HG03521 (cell line): ENCODE data around the gene MLN.

Experiments
- ATAC-seq: cut with Tn5 transposase; IDR thresholded peaks from one replicate; pipeline ENCODE4 v1.9.1; 2021; ENCODE audit warnings: mild to moderate bottlenecking, moderate library complexity; ENCODE audit not compliant: unreplicated experiment

Gene MLN, protein sequence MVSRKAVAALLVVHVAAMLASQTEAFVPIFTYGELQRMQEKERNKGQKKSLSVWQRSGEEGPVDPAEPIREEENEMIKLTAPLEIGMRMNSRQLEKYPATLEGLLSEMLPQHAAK

GRCh38 chr6:33803571-33804053 lies at the start of gene MLN:
MLN (minus strand) TSS chr6:33804003; CDS start chr6:33801163, 2,840 bp downstream.
- no peak for ATAC-seq

GRCh38 chr6:33853026-33853425 lies 49.2 kb upstream of the MLN start:
- no peak for ATAC-seq

DNA sequence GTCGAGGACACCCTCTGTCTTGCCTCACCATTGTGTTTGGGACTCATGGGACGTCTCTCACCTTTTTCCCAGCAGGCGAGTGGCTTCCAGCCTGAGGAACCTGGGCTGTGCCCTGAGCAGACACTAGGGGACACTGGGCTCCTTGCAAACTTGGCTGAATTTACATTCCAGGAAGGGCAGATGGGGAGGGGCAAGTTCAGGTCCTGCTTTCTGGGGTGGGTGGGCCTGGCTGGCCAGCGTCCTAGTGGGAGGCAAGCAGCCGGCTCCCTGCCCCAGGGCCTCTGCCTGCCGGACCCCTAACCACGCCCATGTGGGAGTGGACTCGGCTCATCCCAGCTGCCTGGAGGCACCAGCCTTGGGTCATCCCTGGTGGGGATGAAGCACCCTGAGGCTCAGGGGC lies 48.2 kb upstream of the MLN start:
- ATAC-seq = no peak

GRCh38 chr6:33850869-33851541 lies 47.2 kb upstream of the MLN start:
- ATAC-seq = no peak

DNA sequence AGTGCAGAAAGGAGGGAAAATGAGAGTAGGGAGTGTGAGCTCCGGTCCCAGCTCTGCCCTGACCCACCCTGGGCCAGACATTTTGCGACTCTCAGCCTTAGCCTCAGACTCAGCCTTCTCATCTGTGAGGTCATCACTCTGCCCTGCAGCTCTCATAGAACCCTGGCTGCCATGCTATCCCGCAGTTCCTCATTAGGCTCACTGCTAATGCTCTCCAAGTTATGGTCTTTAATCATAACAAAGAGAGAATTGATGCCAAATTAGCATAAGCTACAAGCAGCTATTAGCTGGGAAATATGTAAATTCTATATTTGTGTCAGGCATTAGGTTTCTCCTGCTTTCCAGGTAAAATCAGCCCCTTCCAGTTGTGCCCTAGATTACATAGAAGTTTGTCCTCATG lies 46.5 kb upstream of the MLN start:
- ATAC-seq = no peak

DNA sequence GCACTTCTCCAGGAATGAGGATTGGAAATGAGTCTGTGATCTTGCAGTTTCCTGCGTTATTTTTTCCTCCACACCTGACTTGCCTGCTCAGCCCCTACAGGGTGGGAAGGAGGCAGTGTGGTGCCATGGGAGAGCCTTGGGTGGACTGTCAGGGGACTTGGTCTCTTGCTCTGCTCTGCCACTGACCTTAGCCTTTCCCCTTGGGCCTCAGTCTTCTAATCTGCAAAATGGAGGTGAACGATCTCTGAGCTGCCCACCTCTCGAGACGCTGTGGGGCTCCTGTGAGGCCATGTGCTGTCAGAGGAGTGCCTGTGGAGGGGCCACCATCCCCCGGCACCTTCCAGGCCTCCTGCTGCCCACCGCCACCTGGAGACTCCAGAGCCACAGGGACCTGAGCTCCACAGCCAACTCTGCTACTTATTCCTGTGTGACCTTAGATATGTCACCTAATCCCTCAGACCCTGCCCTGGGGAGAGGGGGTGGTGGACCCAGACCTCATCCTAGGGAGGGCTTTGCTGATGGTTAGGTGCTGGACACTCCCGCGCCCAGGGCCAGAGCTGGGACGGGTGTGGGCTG lies 45.8 kb upstream of the MLN start:
- no peak for ATAC-seq

- no peak for ATAC-seq
Observed at GRCh38 chr6:33848484-33848883, 44.7 kb upstream of the MLN start.

- ATAC-seq = no peak
Observed at GRCh38 chr6:33847867-33848266, 44.1 kb upstream of the MLN start.

- ATAC-seq = no peak
Observed at GRCh38 chr6:33847078-33847477, 43.3 kb upstream of the MLN start.

GRCh38 chr6:33846226-33846625 lies 42.4 kb upstream of the MLN start:
- ATAC-seq = no peak

DNA sequence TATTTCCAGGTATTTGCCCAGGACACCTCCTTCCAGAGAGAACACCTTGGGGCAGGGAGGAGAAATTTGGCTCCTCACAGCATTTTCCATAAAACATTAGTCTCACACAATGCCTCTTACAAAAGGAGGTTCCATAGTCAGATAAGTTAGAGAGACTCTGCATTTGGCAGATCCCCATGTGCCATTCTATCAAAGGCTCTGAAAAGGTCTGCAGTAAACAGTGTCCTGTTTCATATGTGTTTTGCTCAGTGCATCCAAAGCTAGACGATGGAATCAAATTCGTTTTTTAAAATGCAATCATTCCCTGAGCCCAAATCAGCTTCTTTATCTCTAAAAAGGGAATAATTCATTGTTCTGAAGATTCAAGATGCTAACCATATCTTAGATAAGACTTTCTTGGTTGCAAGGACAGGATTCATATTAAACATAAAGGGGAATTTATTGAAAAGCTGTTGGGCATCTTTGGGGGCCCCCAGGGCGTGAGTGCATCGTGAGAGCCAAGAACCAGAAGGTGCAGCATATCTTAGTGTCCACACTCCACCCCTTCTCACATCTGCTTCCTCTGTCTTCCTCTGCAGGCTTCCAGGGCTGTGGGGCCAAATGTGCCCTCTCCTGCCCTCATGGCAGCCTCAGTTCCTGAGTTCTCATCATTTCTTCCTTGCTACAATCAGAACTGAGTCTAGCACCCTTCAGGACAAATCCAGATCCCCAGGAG lies 41.4 kb upstream of the MLN start:
- no peak for ATAC-seq

- ATAC-seq = no peak
Observed at GRCh38 chr6:33843131-33844121, 39.6 kb upstream of the MLN start.

DNA sequence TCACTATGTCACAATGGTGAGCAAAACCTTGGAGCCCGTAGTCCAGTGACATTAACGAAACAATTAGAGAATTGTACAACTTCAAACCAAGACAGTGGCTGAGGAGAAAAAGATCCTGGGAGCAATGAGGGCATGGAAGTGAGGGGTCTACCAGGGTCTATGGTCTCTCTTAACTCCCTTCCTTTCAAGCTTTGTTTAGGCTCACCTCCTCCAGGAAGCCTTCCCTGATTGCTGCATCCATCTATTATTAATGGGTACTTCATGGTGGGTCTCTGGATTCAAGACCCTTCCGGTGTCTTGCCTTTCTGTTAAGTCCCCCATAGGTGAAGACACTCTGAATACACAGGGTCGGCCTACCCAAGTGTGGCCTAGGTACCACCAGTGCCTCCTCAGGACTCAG lies 38.1 kb upstream of the MLN start:
- ATAC-seq = no peak

DNA sequence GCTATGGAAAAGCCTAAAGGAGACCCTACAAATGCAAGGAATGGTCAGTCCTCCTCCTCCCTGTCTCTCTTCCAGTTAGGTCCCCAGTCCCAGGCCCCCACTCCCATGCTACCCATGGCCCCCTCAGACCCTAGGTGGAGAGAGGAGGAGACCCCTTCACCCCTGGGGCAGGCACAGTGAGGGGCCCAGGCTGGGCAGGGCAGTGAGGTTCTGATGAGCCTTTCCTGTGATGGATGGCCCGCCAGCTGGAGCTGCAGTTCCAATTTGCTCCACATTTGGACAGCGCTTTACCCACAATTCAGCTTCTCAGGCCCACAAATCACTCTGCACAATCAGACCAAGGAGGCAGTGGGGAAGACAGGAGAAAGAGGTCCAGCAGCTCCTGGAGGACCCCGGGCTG lies 37.3 kb upstream of the MLN start:
- ATAC-seq = no peak

- no peak for ATAC-seq
Observed at GRCh38 chr6:33840048-33840926, 36.5 kb upstream of the MLN start.

GRCh38 chr6:33839399-33840047 lies 35.7 kb upstream of the MLN start:
- no peak for ATAC-seq

GRCh38 chr6:33838983-33839382 lies 35.2 kb upstream of the MLN start:
- no peak for ATAC-seq

DNA sequence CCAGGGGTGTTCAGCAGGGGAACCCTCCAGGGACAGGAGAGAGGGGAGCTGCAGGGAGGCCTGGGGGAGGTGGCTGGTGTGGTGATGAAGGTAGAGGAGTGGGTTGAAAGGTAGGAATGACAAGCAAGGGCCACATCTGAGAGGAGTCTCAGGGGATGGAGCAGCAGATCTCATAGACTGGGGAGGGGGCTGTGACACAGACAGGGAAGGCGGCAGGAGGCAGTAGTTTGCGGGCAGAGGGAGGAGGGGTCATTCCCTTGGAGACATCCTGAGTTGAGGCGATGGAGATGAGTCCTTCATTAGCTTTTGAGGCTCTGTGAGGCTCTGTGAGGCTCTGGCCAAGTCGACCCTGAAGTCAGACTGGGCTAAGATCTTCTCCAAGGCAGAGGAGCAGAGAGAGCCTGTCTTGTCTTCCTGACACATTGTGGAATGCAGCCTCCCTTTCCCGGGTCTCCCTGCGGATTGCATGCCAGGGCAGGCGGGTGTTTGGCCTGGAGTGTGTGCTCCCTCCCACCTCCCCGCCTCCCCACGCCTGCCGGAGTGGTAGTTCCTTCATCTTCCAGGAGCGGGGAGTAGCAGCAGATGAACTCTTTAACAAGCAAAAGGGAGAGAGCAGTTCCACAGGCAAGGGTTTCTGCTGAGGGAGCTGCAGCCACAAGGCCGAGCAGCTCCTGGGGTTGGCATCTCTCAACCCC lies 34.3 kb upstream of the MLN start:
- ATAC-seq = no peak
